Esophagus muscularis mucosa (tissue), 3 donors: ENCODE measurements around the gene GALNT13.

Source experiments
- CTCF ChIP-seq, 3 experiments: fragments of 200-600 bp in 2 of 3; fragments of 450-650 bp in 1 of 3; sonication (generic) in 2 of 3; IDR thresholded peaks; one replicate each; pipeline ENCODE4 v1.5.1; 2017 to 2019; ENCODE audit warnings: antibody characterized with exemption in 3 of 3, mild to moderate bottlenecking in 2 of 3, moderate library complexity in 1 of 3
- POLR2A ChIP-seq: fragments of 450-650 bp; IDR thresholded peaks from one replicate; pipeline ENCODE4 v1.6.1; 2017; ENCODE audit warnings: antibody characterized with exemption, moderate library complexity, mild to moderate bottlenecking, low read depth
- POLR2AphosphoS5 ChIP-seq, 2 donors: sonication (generic); formaldehyde crosslinking; IDR thresholded peaks; one replicate each; pipeline ENCODE4 v1.6.1; 2017; ENCODE audit warnings: antibody characterized with exemption in 2 of 2

DNA sequence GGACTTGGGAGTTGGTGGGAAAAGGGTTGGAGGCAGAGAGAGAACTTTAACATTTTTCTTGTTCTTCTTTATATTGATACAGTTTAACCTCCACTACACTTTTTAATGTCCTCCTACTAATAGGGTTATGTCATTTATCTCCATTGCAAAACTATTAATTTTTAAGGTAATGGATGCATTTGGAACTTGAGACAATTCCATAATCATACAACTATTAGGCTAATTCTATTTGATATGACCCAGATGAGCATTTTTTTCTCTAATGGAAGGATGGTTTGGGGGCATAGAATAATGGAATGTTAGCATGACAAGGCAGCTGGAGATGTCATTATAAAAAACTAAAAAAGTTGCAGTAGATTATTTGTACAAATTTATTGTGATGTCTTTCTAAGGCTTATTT is 587.6 kb downstream of the GALNT13 start:
- TF ChIP-seq CTCF (IDR thresholded peaks at IDR 0.05), result no peak
- TF ChIP-seq POLR2A, result no peak
- no peak for TF ChIP-seq POLR2AphosphoS5 (IDR thresholded peaks at IDR 0.05)
